ENCODE measurements around the gene DEFB121. TPM values are rescaled to one million over a fixed set of nuclear protein-coding genes. Genes with fewer than 3 reads are reported as not detected.

The DEFB121 gene
- total RNA-seq, 1 experiment from 2014 or later = not detected

DNA sequence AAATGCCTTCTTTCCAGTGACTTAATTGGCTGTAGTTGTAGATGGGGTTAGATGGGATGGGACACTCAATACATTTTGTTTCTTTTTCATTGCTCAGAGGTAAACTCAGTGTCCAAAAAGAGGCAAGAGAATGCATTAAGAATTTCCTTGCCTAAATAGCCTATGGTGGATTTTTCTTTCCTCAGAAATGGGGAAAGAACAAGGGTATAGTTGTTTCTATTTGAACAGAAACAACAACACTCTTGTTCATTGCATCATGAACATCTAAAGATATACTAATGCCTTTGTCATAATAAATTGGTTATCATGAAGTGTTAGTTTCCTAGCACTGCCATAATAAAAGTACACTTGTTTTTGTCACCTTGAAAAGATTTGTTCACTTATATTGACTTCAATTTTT lies 19.8 kb upstream of the DEFB121 start:
- CTCF ChIA-PET = interaction anchor here (1.2 to 2.0 kb wide), 2 partner anchors 67 to 111 kb away, joined by 3 to 4 read pairs; no protein-coding TSS in a partner anchor
- Mint-ChIP-seq H3K27ac (ENCODE audit: low read depth, unreplicated experiment) (no peak overlapping the region), H3K27me3 (ENCODE audit: insufficient read depth, unreplicated experiment) (peaks cover 56% of the 10 kb centered on the region), H3K9me3 (ENCODE audit: unreplicated experiment) (peaks cover 8% of the 10 kb centered on the region), H3K4me3 (ENCODE audit: unreplicated experiment) (no peak overlapping the region), H3K4me1 (ENCODE audit: insufficient read depth, unreplicated experiment) (no peaks in the 10 kb centered on the region), H3K36me3 (ENCODE audit: insufficient read depth, unreplicated experiment) (no peaks in the 10 kb centered on the region)
- DNase-seq (ENCODE audit: unreplicated experiment) = no peak
- TF ChIP-seq, protein P1, sequence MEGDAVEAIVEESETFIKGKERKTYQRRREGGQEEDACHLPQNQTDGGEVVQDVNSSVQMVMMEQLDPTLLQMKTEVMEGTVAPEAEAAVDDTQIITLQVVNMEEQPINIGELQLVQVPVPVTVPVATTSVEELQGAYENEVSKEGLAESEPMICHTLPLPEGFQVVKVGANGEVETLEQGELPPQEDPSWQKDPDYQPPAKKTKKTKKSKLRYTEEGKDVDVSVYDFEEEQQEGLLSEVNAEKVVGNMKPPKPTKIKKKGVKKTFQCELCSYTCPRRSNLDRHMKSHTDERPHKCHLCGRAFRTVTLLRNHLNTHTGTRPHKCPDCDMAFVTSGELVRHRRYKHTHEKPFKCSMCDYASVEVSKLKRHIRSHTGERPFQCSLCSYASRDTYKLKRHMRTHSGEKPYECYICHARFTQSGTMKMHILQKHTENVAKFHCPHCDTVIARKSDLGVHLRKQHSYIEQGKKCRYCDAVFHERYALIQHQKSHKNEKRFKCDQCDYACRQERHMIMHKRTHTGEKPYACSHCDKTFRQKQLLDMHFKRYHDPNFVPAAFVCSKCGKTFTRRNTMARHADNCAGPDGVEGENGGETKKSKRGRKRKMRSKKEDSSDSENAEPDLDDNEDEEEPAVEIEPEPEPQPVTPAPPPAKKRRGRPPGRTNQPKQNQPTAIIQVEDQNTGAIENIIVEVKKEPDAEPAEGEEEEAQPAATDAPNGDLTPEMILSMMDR (IDR thresholded peaks at IDR 0.05; ENCODE audit: unreplicated experiment) = no peak
- POLR2A ChIA-PET = no interaction called here
- intact Hi-C loops (cut with micrococcal nuclease) = no loop called here
- BruUV-seq (replicated peaks) = no TSS peak

DNA sequence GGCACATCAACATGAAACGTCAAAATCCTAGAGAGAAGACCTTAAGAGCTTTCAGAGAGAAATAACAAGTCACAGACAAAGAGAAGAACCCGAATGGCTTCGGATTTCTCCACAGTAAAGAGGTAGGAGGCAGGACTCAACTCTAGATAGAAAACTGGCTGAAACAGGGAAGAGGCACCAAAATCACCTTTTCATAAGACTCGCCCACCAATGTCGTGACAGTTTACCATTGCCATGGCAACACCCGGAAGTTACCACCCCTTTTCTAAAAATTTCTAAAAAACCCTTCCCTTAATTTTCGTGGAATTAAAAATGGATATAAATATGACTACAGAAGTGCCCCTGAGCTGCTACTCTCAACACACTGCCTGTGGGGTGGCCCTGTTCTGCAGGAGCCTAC lies 12.3 kb upstream of the DEFB121 start:
- intact Hi-C loops (cut with micrococcal nuclease) = no loop called here
- no peak overlapping the region for H3K4me3 Mint-ChIP-seq (ENCODE audit: unreplicated experiment)
- TF ChIP-seq, protein P1 (IDR thresholded peaks at IDR 0.05; ENCODE audit: unreplicated experiment) = no peak

DNA sequence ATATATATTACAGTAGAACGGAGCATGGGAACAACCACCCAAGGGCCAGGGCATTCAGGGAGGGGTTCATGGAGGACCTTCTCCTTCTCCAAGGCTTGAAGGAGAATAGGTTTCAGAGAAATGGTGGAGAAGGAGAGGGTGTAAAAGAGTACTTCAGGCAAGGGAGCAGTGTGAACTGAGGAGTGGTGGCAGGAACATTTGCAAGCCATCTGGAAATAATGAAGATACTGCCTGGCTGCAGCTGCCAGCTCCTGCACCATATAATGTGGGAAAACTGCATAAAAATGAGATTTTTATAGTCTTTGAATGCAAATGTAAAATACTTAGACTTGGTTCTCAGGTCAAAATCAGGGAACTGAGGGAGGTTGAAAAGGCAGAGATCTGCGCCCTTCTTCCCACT lies 9.6 kb upstream of the DEFB121 start:
- no peaks in the 10 kb centered on the region for H3K36me3 Mint-ChIP-seq (ENCODE audit: insufficient read depth, unreplicated experiment)

More for the DNA sequence above, 12.3 kb upstream of the DEFB121 start:
- H3K4me1 Mint-ChIP-seq (ENCODE audit: insufficient read depth, unreplicated experiment) = no peaks in the 10 kb centered on the region
- H3K36me3 Mint-ChIP-seq (ENCODE audit: insufficient read depth, unreplicated experiment) = no peaks in the 10 kb centered on the region
- DNase-seq (ENCODE audit: unreplicated experiment) = no peak
- ChIA-PET POLR2A (no interaction called here), CTCF (interaction anchor here (0.8 to 1.1 kb wide), 2 partner anchors 10 to 24 kb away, joined by 3 read pairs; no protein-coding TSS in a partner anchor)
- no peak overlapping the region for H3K27ac Mint-ChIP-seq (ENCODE audit: low read depth, unreplicated experiment)
- H3K9me3 Mint-ChIP-seq (ENCODE audit: unreplicated experiment) = no peaks in the 10 kb centered on the region
- H3K27me3 Mint-ChIP-seq (ENCODE audit: insufficient read depth, unreplicated experiment) = peaks cover 50% of the 10 kb centered on the region
- BruUV-seq (replicated peaks) = no TSS peak

DNA sequence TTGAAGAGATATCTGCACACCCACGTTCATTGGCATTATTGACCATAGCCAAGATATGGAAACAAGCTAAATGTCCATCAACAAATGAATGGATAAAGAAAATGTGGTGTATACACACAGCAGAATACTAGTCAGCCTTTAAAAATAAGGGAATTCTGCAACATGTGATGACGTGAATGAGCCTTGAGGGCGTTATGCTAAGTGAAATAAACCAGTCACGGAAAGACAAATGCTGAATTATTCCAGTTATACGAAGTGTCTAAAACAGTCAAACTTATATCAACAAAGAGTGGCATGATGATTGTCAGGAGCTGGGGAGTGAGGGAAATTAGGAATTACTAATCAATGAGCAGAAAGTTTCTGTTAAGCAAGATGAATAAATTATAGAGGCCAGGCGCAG lies 8.4 kb upstream of the DEFB121 start:
- TF ChIP-seq, protein P1 (IDR thresholded peaks at IDR 0.05; ENCODE audit: unreplicated experiment) = no peak
- Mint-ChIP-seq H3K27ac (ENCODE audit: low read depth, unreplicated experiment) (no peak overlapping the region), H3K36me3 (ENCODE audit: insufficient read depth, unreplicated experiment) (no peaks in the 10 kb centered on the region), H3K9me3 (ENCODE audit: unreplicated experiment) (no peaks in the 10 kb centered on the region), H3K4me1 (ENCODE audit: insufficient read depth, unreplicated experiment) (no peaks in the 10 kb centered on the region), H3K27me3 (ENCODE audit: insufficient read depth, unreplicated experiment) (peaks cover 40% of the 10 kb centered on the region), H3K4me3 (ENCODE audit: unreplicated experiment) (no peak overlapping the region)
- no peak for DNase-seq (ENCODE audit: unreplicated experiment)
- no TSS peak for BruUV-seq (replicated peaks)
- intact Hi-C loops (cut with micrococcal nuclease) = no loop called here
- POLR2A ChIA-PET = interaction anchor here (1.2 kb wide), 1 partner anchor 10 kb away, joined by 3 read pairs; no protein-coding TSS in a partner anchor
- CTCF ChIA-PET = interaction anchor here (0.5 to 5.1 kb wide), 18 partner anchors 9 to 362 kb away, joined by 3 to 95 read pairs (median 6); partner anchors contain the start of genes DEFB119 and DEFB123

More for the DNA sequence above, 9.6 kb upstream of the DEFB121 start:
- TF ChIP-seq, protein P1 (IDR thresholded peaks at IDR 0.05; ENCODE audit: unreplicated experiment) = no peak
- H3K9me3 Mint-ChIP-seq (ENCODE audit: unreplicated experiment) = no peaks in the 10 kb centered on the region
- no peak overlapping the region for H3K4me3 Mint-ChIP-seq (ENCODE audit: unreplicated experiment)
- H3K27ac Mint-ChIP-seq (ENCODE audit: low read depth, unreplicated experiment) = no peak overlapping the region
- no peak for DNase-seq (ENCODE audit: unreplicated experiment)
- POLR2A ChIA-PET = no interaction called here
- no TSS peak for BruUV-seq (replicated peaks)
- CTCF ChIA-PET = interaction anchor here (0.7 to 5.1 kb wide), 4 partner anchors 8 to 142 kb away, joined by 3 to 95 read pairs (median 18); no protein-coding TSS in a partner anchor
- H3K27me3 Mint-ChIP-seq (ENCODE audit: insufficient read depth, unreplicated experiment) = peaks cover 51% of the 10 kb centered on the region
- no peaks in the 10 kb centered on the region for H3K4me1 Mint-ChIP-seq (ENCODE audit: insufficient read depth, unreplicated experiment)
- intact Hi-C loops (cut with micrococcal nuclease) = no loop called here

Data from MCF 10A (cell line).